HG03439 (cell line): ENCODE measurements around the gene PSEN1.

Experiments used
- ATAC-seq: cut with Tn5 transposase; IDR thresholded peaks from one replicate; pipeline ENCODE4 v1.9.1; 2021; ENCODE audit warnings: mild to moderate bottlenecking, moderate library complexity; ENCODE audit not compliant: unreplicated experiment

Gene PSEN1

DNA sequence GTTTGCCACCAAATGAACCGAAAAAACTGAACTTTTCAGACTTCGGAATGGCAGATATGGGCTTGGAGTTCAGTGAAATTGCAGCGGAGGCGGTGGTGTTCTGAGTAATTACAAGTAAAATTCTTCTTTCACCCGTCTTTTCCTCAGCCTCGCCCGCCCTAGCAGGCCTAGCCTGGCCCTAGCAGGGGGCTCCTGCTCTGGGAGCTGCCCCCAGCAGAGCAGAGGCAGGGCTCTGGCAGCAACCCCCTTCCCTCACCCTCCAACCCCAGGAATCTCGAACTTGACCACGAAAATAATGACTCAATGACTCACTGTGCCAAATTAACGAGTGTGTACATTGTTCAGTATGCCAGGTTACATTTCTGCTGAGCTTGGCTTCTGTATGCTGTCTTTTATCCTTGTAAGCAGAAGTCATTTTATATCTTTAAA, 102.1 kb downstream of the PSEN1 start:
- ATAC-seq, result no peak

DNA sequence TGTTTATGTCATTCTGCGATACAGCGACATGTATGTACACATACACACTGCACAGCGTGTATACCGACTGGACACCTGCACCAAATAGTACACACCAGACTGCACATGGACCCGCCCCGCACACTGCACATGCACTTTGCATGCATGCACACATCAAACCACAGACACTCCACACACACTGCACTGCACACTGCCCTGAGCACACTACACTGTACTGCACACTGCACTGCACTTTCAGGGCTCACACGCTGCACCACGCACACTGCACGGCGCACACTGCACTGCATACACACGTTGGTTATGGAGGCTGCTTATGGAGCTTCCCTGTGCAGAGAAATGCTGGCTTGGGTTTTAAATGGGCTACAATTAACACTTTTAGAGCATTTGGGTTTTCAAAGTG, 102.6 kb downstream of the PSEN1 start:
- no peak for ATAC-seq

DNA sequence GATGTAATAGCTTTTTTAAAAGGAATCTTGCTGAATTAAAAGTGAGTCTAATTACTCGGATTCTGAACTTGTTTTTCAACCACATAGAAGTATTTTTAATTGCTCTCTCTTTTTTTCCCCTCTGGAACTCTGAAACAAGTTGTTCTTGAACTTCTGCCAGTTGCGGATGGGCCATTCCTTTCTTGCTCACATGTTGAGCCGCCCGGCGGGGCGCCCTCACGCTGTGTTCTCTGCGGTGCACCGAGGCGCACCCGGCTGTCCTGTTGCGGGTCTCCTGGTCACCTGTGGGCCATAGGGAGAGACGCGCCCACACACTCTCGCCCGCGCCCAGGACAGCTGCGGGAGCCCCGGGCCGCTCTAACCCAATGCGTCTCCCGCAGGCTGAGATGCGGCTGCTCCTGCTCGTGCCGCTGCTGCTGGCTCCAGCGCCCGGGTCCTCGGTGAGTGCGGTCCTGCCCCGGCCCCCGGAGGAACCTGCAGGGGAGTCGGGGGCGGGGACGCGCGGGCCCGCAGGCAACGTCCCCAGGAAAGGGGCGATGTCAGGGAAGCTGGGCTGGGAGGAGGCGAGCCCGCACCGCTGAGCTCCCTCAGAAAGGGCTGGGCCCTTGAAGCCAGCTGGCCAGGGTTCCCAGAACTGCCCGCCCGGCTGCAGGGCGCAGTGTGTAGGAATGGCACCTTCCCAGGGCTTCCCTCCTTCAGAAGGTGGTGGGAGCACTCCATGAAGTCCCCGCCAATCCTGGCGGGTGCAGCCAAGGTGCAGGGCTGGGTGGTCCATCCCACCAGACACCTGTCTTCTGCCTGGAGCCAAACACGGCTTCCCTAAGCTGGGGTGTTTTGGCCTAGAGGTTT, 103.3 kb downstream of the PSEN1 start:
- no peak for ATAC-seq

DNA sequence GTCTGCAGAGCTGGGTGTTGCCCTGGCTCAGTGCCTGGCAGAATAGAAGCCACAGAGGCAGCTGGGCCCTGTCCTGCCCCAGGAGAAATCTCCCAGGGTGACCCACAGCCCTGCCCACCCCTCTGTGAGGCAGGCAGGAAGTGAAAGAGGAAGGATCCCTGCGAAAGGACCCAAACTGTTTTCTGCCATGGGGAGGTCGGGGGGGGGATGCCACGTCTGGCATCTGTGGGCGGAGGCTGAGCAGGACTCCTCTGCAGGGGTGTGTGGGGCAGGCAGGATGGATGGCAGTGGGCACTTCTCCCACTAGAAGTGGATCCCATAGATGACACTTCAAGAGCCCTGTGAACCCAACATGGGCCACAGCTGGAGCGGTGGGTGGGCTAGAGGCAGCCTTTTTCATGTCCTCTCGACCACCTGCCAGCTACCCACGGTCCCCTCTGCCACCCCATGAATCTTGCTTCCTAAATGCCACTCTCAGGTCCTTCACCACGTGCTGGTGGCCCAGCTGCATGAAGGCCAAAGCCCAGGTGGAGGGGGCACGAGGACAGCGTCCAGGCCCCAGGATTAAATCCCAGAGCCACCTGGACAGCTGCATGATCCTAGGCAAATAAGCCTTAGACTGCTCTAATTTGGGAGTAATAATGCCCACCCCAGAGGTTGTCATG, 104.6 kb downstream of the PSEN1 start:
- ATAC-seq, result no peak

DNA sequence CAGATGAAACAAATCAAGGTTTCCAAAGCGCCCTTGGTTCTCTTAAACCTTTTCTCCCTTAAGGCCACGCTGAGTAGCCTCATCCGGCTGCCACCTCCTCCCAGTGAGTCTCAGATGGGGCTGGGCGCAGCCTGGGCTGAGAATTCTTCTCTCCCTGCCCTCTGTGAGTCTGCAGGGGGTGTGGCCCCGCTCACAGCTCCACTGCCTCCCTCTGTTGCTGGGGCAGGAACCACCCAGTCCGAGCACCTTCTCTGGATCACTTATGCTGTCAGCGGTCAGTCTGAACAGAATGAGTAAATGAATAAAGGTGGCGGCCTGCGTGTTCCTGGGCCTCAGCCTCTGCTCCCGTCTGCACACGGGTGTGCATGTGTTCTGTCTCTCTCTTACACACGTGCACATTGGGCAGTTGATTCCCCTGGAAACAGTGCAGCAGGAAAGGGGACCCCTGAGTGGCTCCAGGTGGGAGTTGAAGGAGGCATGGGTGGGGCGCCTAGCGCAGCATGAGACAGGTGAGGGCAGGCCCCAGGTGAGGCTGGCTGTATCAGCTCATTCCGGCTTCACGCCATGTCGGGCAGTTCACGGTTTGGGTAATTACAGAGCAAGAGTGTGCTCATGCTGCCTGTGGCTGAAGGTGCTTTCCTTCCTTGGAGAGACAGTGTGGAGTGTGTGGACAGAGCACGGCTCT, 105.3 kb downstream of the PSEN1 start:
- ATAC-seq, result no peak

DNA sequence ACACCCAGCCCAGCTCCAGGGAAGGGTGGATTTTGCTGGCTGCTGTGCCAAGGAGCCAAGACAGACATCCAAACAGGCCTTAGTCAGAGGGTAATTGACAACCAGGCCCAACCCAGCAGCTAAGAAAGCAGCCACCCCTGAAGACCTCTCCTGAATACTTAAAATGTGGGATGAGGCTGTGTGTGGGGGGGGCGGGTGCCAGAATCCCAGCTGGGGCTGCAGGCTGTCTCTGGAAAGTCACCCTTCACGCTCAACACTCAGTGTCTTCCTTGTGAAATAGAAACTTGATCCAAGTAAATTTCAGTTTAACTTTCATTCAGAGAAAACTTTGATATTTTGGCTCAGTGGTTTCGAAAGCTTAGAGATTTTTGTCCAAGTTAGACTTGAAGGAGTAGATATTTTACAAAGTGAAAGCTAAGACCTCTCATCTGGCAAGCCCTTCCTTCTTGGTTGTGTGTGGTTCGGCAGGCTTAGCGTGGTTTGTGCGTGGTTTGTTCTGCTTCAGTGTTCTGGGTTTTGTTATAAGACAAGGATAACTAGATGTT, 106.1 kb downstream of the PSEN1 start:
- no peak for ATAC-seq

DNA sequence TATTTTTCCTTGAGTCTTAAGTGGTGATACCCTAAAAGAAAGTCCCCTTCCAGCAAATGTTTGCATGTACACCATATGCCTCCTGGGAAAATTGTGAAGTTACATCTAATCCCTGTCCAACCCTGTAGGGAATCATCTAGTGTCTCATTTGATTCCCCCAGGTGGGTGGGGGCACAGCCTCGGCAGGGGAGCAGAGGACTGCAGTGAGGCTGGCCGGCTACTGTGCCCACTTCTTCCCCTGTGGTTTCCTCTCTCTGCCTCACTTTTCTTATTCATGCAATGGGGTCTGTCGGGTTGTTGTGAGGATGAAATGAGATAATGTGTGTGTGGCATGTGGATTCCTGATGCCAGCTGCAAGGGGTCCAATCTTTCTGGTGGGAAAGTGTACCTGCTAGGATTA, 107.0 kb downstream of the PSEN1 start:
- no peak for ATAC-seq

DNA sequence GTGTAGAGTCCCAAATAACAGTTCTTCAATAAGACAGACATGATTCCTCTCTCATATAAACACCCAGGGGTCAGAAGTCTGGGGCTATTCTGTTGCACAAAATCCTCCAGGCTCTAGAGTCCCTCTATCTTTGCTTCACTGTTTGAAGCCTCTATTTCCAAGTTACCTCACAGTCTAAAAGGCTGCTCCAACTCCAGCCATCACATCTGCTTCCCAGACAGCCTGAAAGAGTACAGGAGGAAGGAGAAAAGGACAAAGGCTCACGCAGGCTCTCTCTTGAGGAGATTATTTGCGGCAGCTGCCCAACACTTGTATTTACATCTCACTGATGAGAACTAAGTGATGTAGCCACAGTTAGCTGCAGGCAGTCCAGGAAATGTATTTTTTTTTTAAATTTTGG, 107.4 kb downstream of the PSEN1 start:
- ATAC-seq, result no peak

DNA sequence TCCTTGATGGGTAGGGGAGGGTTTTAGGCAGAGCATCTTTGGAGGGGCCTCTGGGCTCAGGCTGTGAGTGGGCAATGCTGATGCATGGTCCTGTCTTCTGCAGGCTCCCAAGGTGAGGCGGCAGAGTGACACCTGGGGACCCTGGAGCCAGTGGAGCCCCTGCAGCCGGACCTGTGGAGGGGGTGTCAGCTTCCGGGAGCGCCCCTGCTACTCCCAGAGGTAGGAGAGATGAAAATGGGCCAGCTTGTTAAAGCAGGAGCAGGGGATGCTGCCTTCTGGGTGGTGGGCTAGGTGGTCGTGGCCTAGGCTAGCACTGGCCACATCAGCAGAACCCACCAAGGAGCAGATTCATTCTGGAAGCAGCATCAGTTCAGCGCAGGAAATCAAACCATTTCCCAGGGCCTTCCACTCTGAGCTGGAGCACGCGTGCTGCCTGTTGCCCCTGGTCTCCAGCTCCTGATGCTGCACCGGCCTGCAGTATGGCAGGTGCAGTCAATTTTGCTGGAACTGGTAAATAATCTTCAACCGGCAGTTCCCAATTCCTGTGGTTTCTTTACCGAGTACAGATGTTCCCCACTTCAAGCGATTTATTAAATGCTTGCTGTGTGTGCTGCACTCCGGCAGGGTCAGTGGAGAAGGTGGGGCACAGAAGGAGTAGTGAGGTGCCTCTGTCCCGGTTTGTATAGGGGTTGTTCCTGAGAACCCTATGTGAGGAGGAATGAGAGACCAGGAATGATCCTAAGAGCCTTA, 108.4 kb downstream of the PSEN1 start:
- no peak for ATAC-seq

DNA sequence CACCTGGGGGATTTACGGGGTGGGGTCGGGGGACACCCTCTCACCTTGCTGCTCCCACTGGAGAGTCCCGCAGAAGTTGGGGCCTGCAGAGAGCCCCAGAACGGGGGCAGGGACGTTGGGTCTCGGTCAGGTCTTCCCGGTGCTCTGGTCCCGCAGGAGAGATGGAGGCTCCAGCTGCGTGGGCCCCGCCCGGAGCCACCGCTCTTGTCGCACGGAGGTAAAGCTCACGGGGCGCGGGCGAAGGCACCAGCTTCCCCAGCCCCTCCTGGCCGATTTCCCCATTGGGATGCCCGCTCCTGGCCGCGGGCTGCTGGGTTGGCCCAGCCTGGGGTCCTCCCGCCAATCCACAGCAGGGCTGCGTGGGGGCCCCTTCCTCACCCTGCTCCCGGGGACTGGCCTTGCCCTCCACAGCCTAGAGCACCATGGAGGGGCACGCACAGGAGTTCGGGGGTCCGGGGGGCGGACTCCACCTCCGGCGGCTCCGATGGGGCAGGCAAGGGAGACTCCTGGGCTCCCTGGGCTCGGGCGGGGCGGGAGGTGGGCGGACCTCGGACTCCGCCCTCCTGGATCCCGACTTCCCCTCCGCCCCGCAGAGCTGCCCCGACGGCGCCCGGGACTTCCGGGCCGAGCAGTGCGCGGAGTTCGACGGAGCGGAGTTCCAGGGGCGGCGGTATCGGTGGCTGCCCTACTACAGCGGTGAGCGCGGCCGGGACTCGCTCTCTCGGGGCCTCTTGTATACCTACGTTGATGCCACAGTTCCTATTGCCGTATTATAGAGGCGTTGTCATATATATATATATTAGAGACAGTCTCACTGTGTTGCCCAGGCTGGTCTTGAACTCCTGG, 109.4 kb downstream of the PSEN1 start:
- peak; percentile 45 for ATAC-seq

DNA sequence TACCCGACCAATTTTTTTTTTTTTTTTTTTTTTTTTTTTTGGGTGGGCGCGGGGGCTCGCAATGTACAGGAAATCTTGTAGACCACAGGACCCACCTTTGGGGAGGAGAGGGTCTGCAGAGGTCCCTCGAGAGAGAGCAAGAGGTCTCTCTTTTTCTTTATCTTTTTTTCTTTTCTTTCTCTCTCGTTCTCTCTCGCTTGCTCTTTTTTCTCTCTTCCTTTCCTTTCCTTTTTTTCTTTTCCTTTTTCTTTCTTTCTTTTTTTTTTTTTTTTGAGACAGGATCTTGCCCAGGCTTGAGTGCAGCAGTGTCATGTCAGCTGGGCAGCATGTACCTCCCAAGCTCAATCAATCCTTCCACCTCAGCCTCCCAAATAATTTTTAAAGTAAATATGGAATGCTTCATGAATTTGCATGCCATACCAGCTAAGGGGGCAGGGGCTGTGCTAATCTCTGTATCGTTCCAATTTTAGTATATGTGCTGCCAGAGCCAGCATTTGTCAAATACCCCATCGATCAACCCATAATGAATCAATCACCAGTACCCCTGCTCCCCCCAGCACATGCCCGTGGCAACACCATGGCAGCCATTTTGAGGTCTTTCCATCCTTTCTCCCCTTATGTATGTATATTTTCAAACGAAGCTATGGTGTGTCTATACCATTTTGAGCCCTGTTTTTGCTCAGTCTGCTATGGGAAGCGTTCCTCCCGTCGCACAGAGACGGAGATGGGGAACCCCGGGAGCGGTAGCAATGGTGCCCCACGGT, 110.3 kb downstream of the PSEN1 start:
- ATAC-seq, result no peak

DNA sequence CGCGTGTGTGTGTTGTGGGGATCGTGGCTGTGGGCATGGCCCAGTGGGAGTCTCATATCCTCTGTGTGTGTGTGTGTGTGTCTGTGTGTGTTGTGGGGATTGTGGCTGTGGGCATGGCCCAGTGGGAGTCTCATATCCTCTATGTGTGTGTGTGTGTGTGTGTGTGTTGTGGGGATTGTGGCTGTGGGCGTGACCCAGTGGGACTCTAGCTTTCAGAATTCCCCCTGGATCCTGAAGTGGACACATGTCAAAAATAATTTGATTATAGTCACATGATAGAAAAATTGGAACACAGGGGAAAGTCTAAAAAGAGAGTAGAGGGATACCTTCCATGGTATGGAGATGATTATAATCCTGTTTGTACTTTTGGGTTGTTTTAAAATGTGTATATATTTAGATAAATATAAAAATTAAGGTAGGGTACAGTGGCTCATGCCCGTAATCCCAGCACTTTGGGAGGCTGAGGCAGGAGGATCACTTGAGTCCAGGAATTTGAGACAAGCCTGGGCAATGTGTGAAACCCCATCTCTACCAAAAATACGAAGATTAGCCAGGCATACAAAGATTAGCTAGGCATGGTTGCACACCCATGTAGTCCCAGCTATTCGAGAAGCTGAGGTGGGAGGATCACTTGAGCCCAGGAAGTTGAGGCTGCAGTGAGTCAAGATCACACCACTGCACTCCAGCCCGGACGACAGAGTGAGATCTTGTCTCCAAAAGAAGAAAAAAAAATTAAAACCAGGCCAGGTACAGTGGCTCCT, 112.0 kb downstream of the PSEN1 start:
- ATAC-seq, result peak; percentile 43

DNA sequence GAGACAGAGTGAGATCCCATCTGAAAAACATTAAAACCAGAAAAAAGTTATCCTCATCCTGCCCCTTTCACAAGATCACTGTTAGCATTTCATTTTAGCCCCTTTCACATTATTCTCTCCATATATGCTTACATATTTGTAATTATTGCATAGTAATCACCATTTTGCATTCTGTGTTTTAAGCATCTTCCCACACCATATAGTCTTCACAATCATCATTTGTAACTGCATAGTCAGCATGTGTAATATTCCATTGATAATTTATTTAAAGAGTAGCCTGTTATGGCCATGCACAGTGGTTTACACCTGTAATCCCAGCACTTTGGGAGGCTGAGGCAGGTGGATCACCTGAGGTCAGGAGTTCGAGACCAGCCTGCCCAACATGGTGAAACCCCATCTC, 112.8 kb downstream of the PSEN1 start:
- ATAC-seq, result no peak

DNA sequence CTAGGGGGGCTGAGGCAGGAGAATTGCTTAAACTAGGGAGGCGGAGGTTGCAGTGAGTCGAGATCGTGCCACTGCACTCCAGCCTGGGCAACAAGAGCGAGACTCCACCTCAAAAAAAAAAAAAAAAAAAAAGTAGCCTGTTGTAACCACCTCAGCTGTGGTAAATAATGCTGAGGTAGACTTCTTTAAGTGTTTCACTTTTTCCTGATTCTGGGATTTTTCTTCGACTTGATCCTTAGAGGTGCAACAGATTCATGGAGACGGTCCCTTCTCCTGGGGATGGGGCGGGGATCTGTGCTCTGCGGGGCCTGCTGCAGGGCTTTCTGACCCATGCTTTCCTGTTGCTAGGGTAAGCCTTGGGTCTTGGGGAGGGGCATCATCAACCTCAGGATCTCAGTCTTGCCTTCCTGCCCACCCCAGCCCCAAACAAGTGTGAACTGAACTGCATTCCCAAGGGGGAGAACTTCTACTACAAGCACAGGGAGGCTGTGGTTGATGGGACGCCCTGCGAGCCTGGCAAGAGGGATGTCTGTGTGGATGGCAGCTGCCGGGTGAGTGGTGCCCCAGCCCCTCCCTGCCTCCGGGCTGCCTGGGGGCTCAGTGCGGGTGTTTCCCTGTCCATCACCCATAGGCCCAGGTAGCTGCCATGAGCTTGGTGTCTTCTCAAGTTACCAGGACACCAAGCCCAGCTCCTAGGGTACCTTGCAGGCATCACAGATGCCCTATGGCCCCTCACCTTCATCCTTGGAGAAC, 113.4 kb downstream of the PSEN1 start:
- ATAC-seq, result no peak

DNA sequence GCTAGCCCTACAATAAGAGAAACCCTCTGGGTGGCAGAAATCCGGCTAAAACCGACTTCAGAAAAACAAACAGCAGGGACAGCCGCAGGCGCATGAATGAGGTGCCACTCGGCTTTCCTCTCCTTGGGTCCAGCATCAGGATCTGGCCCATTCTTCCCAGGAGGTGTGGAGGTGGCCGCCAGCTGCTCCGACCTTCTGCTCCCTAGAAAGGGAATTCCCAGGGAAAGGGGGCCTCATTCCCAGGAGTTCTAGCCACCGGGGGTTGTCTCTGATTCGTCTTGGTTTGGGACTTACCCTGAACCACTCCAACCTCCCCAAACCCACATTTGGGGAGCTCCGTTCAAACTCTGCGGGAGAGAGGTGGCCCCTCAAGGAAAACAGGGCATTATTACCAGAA, 114.0 kb downstream of the PSEN1 start:
- ATAC-seq, result no peak

DNA sequence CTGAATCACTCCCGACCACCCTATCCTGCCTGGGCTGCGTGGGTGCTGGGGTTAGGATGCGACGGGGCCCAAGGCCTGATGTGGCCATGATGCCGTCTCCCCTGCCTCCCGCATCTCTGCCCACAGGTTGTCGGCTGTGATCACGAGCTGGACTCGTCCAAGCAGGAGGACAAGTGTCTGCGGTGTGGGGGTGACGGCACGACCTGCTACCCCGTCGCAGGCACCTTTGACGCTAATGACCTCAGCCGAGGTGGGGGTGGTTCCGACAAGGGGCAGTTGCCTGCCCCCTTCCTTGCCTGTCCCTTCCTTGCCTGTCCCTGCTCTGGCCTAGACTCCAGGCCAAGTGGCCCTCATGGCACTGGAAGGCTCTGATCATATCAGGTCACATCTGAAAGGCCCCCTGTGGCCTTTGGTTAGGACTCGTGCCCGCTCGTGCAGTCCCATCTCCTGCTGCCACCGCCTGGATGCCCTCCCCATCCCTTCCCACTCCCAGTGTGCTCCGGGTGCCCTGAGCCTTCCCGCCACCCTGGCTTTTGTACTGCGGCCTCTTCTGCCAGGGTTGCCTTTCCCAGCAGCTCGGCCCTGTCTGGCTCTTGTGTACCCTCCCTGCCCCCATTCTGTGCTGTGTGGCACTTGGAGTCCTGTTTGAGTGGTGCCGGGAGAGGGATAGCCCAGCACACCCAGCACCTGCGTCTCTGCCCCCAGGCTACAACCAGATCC, 114.6 kb downstream of the PSEN1 start:
- no peak for ATAC-seq

DNA sequence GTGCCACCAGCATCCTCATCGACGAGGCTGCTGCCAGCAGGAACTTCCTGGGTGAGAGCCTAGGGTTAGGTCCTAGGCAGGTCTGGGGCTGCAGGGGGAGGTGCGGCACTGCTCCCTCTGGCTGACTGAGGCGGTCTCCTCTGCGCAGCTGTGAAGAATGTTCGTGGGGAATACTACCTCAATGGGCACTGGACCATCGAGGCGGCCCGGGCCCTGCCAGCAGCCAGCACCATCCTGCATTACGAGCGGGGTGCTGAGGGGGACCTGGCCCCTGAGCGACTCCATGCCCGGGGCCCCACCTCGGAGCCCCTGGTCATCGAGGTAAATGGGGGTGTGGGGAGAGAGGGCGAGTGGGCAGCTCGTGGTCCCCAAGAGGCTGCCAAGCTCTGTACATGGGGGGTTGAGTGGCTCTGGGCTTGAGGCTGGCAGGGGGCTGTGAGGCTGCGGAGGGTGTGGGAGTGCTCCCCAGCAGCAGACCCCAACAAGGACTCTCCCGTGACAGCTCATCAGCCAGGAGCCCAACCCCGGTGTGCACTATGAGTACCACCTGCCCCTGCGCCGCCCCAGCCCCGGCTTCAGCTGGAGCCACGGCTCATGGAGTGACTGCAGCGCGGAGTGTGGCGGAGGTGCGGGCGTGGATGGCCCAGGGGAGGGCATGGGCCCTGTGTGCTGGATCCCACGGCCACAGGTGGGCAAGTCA, 115.4 kb downstream of the PSEN1 start:
- no peak for ATAC-seq
